HS-5 (cell line): ENCODE results near the gene SMIM10L1.

Experiments
- DNase-seq: peaks from one replicate; pipeline ENCODE4 v3.0.0-alpha.2; 2012; ENCODE audit warnings: low read depth

The SMIM10L1 gene

GRCh38 chr12:11186837-11187236 is 15.8 kb downstream of the SMIM10L1 start, which contains the start of gene TAS2R42:
TAS2R42 (minus strand) TSS chr12:11186937; CDS start chr12:11186937, 0 bp downstream.
- no peak for DNase-seq

GRCh38 chr12:11202811-11203210 is 31.8 kb downstream of the SMIM10L1 start:
- no peak for DNase-seq

GRCh38 chr12:11204173-11204572 is 33.2 kb downstream of the SMIM10L1 start:
- no peak for DNase-seq

GRCh38 chr12:11209113-11209512 is 38.1 kb downstream of the SMIM10L1 start:
- DNase-seq, result no peak
